GM19025 (cell line): Measurements from ENCODE around the gene ADAMTS17.

Experiments
- ATAC-seq: cut with Tn5 transposase; IDR thresholded peaks from one replicate; pipeline ENCODE4 v1.9.1; 2021; ENCODE audit warnings: mild to moderate bottlenecking, low read depth, moderate library complexity; ENCODE audit not compliant: unreplicated experiment

Gene ADAMTS17

DNA sequence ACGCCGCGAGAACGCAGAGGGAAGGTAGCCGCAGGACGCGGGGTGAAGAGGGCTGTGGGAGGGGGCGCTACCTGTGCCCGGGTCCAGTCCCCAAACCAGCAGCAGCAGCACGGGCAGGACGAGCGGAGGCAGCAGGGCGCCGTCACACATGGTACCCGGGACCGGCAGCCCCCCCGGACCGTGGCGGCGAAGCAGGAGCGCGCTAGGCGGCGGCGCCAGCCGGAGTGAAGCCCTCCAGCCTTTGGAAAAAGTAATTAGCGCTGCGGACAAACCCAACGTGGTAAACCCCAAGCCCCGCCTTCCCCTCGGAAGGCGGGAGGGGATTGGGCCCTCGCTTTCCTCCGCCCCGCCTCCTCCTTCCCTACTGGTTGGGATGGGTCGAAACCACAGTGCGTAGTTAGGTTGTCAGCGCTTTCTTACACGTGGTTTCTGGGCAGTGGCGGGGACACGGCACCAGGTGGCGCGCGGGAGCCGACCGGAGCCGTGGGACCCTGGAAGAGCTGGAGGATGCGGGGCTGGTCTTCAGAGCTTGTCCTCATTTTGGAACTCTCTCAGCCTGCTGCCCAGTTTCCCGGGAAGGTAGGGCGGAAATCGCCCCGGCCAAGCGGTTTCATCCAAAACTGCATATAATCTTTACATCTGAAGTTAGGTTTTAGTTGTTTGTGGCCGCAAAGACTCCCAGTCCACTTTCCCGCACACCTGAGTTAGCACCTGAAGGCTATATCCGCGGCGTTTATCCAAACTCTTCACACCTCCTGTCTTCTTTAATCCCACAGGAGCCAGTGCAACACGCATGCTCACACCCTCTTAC is at the start of gene ADAMTS17:
Gene ADAMTS17 (minus strand): TSS at position 226 of the 811 bp plus-strand sequence. CDS start 76 bp downstream, at position 150.
- ATAC-seq = peak; percentile 89

DNA sequence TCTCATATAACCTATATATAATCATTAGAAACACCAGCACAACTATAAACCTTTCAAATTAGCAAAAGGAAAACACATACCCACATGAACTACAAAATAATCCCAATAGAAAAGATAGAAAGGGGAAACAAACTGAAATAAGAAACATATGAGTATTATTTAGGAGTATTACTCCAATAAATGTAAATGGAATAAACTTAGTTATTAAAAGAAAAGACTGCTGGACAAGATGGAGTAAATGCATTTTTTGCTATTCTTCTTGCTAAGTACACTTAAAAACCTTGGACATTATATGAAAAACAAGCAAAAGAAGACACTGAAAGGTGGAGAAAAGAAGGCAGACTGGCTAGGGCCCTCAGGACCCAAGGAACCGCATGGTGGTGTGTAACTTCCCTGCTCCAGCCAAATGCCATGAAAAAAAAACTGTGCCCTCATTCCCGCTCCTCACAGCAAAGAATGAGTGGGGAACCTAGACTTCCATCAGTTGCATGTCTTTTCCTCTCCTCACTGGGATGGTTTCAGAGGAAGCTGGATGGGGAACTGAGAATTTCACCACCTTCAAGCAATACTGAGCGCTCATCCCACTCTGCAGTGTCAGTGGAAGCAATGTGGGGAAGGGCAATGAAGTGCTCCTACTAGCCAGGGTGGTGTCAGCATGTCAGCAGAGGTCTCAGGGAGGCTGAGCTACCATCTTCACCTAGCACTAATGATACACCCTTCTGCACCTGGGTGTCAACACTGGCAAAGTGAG is 43.7 kb upstream of the ADAMTS17 start:
- no peak for ATAC-seq

DNA sequence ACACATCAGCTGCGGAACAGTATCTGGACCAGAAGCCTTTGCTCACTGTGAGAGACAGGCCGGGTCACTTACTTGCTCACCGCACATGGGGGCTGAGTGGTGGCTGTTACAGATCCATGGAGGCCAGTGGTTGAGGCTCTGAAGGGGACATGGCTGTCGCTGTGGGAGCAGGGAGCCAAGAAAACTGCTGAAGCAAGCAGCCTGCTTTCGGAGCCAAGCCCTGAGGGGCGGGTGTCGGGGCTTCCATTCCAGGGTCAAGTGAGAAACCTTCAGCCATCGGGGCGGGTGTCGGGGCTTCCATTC is 42.3 kb upstream of the ADAMTS17 start:
- no peak for ATAC-seq

DNA sequence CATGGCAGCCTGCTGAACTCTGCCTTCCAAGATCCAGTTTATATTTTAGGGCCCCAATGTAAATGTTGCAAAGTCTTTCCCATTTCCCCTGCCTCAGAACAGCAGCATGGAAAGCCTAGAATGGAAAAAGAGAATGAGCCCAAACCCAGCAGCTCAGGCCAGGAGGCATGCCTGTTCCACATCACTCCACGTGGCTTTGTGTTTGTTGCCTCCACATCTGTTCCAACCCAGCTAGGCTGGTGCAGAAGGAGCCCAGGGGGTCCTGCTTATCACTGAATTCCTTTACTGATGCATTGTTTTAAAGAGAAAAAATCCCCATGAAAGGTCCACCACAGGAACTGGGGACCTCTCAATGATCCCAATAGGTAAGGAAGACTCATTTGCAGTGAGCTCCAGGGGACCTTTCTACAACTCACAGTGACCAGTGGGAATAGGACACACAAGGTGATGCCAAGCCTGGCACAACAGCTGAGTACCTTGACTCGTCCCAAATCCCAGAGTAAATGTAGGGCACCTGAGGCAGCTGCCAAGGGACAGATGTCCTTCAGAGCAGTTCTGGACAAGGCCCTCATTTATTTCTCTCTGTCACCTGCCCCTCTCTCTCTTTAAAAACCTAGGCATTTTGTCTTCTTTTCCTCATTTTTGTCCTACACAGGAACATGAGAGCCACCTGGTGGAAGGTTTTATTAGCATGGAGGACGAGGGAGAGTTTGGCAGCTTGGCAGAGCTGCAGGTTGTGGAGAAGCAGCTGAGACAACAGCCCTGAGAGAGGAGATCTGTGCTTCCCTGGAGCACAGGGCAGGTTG is 41.7 kb upstream of the ADAMTS17 start:
- ATAC-seq = no peak

DNA sequence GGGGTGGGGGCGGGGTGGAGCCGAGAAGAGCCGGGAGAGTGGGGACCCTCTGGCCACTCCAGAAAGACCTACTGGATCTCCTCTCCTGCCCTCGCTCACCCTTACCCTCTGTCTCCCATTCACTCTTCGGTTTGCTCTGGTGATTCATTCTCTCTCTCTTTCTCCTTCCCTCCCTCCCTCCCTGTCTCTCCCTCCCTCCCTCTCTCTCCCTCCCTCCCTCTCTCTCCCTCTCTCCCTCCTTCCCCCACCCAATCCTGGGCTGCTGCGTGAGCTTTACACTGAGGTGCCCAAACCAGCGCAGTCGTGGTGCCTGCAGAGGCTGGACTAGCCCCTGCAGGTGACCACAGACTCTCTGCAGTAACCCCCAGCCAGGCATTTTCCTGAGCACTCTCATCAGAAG is 32.2 kb upstream of the ADAMTS17 start:
- ATAC-seq = no peak

DNA sequence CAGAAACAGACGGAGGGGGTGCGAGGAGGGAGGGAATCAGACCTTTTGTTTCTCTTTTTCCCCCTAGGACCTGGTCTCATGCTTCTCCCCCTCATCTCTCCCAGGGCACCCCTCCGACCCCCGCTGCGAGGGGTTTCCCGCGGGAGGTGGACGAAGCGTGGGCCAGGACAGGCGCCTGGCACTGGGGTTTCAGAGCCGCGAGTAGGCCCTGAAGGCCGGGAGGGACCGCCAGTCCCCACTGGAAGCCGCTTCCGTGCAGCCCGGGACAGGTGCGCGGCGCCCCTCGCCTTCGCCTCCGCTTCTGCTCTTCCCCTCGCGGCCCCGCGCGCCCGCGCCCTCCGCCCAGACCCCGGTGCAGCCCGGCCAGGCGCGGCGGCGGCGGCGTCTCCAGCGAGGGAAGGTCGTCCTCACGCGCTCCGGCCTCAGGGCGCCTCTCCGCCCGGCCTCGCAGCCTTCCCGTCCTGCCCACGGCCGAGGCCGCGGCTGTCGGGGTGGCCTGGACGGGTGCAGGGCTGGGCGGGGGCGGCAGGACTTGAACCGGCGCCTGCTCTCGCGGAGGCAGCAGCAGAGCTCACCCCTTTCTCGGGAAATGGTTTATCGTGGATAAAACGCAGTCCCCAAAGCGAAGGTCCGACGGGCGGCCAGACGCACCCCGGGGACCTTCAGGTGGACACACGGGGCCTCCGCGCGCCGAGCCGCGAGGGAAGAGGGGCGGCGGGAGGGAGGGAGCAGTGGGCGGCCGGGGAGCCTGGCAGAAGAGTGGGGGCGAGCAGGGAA is 31.5 kb upstream of the ADAMTS17 start:
- no peak for ATAC-seq

DNA sequence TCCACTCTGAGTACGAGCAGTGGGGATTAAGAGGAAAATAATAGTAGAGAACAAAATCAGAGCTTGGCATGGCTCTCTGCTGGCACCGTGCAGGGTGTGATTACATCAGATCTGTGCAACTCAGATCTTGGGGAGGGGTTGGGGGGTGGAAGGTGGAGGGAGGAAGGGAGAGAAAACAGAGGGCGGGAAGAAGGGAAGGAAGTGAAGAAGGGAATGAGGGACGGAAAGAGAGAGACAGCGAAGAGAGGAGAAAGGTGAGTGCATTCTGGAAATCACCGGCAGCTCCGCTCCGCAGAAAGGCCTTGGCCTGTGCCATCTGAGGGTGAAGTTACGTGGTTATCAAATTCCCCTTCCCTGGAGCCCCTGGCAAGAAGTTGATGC is 31.0 kb upstream of the ADAMTS17 start:
- ATAC-seq = no peak

GRCh38 chr15:100355342-100355741 is 13.6 kb upstream of the ADAMTS17 start:
- ATAC-seq = no peak

- ATAC-seq = no peak
Observed at GRCh38 chr15:100353449-100353848, 11.7 kb upstream of the ADAMTS17 start.

GRCh38 chr15:100350434-100351226 is 8.9 kb upstream of the ADAMTS17 start:
- ATAC-seq = no peak

DNA sequence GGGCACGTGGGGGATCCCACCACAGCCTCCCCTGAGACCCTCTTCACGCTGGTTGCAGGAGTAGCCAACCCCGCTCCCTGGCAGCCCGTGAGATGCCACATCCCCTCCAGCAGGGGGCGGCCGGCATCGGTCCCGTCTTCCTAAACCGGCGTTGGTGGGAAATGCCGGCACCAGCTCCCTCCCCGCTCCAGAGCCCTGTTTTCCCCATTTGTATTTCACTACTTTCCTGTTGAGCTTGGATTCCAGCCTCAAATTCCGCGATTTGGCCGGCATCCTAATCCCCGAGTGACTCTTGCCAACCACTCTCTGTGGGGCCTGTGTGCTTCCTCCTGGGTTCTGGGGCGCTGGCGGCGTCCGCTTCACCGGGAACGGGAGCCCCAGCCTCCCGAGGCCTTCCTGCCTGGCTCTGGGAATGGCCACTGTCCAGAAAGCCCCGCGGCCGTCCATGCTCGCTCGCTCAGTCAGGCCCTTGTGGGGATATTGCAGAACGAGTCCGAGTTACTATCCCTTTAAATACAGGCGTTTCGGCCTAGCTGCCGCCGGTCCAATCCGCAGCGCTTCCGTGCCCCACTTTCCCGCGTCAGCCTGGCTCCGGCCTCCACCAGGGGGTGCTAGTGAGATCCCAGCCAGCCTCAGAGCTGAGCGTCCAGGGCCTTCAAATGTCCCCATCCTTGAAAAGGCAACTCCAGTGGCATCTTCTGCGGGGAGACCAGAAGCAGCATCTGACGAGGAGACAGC is 8.1 kb upstream of the ADAMTS17 start:
- peak; percentile 89 for ATAC-seq

DNA sequence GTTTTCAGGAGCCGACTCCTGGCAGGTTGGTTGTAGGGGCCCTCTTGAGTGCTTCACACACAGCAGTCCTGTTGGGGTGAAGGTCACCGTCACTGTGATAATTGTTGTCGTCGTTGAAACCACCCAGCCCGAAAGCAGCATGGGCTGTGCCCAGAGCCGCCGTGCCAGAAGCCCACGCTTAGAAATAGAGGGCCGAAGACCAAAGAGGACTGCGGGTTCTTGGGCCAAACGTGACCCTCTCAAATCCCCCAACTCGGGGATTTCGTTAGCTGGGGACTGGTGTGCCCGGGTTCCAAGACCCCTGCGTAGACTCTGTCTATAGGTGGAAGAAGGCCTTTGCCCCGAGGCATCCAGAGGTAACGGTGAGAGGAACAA is 7.5 kb upstream of the ADAMTS17 start:
- no peak for ATAC-seq

DNA sequence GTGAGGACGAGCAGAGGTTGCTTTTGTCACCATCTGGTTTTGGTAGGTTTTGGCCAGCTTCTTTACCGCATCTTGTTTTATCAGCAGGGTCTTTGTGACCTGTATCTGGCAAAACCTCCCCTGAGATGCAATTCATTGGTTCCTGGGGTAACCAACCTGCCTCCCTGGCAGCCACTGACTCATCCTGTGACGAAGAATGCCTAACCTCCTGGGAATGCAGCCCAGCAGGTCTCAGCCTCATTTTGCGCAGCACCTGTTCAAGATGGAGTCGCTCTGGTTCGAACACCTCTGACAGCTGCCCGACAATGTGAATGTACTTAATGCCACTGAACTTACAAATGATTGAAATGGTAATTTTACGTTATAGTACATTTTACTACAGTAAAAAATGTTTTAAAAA is 6.8 kb upstream of the ADAMTS17 start:
- no peak for ATAC-seq

GRCh38 chr15:100346866-100347512 is 5.2 kb upstream of the ADAMTS17 start:
- no peak for ATAC-seq

GRCh38 chr15:100345438-100345837 is 3.7 kb upstream of the ADAMTS17 start:
- ATAC-seq = no peak

- ATAC-seq = no peak
Observed at GRCh38 chr15:100343251-100343650, 1.5 kb upstream of the ADAMTS17 start.

DNA sequence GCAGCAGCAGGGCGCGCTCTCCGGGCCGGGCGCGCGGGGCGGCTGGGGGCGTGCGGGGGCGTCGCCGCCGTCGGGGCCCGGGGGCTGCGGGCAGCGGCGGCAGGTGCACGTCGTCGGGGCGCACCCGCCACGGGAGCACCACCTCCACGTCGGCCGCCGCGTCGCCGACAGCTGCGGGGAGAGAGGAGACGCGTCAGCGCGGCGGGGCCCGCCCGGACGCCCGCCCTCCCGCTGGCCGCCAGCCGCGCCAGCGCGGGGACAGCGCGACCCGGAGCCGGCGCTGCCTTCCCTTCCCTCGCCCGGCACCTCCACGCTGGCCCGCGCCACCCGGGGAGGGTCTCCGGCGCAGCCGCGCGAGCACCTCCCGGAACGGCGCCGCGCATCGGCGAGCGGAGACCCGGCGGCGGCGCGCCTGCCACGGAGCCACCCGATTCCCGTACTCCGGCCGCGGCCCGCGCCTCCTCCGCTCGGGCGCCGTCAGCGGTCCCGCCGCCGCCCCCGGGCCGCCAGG is 481 bp downstream of the ADAMTS17 start:
- ATAC-seq = peak; percentile 11

DNA sequence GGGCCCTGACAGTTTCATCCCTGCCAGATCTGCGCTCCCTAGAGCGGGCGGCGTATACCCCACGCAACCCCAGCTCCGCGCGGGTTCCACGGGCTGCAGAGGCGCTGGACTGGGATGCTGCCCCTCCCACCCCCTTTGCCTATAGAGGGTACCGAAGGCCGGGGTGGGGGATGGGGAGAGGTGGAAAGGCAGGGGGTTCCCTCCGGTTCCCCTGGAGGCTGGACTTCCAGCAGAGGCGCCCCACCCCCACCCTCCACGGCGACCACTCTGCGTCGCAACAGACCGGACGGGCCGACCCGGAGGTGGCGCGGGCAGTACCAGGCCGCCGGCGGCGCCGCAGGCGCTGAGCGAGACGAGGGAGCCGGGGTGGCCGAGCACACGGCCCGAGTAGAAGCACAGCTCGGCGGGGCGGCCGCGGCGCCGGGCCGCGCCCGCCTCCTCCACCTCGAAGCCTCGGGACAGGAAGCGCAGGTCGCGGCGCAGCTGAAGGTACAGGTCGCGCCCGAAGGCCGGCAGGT is 995 bp downstream of the ADAMTS17 start:
- ATAC-seq = no peak
